Keratinocyte (primary cell): Measurements from ENCODE around the gene MUC5B. TPM values are rescaled to one million over a fixed set of nuclear protein-coding genes. Genes with fewer than 3 reads are reported as not detected.

Experiments used
- DNase-seq: peaks from one replicate; pipeline ENCODE4 v3.0.0-alpha.2; 2011; ENCODE audit warnings: low read depth, missing footprints, low spot score
- FAIRE-seq: peaks from 2 replicates; lab custom pipeline; 2011; peaks lifted over from hg19 to GRCh38; lab: Jason Lieb, UNC
- H2AFZ ChIP-seq: 2 replicates; pipeline ENCODE4 v1.6.0; 2012; ENCODE audit warnings: low read length, control low read depth, inconsistent platforms; ENCODE audit not compliant: control insufficient read depth
- H3K27ac ChIP-seq: 2 replicates; pipeline ENCODE4 v1.5.1; 2011; ENCODE audit warnings: low read length; ENCODE audit not compliant: control insufficient read depth, insufficient read depth
- H3K27me3 ChIP-seq: 3 replicates; pipeline ENCODE4 v1.6.0; 2011; ENCODE audit warnings: low read length; ENCODE audit not compliant: control insufficient read depth, insufficient read depth; ENCODE audit errors: extremely low read depth
- H3K36me3 ChIP-seq, 2 experiments: 2 replicates in 1 of 2; 3 replicates in 1 of 2; pipeline ENCODE4 v1.5.1; 2011; ENCODE audit warnings: low read length in 2 of 2, mild to moderate bottlenecking in 1 of 2; ENCODE audit not compliant: control insufficient read depth in 2 of 2, insufficient read depth in 2 of 2; ENCODE audit errors: extremely low read depth in 1 of 2
- H3K4me1 ChIP-seq: 3 replicates; pipeline ENCODE4 v1.5.1; 2011; ENCODE audit warnings: low read length; ENCODE audit not compliant: control insufficient read depth, insufficient read depth; ENCODE audit errors: extremely low read depth
- H3K4me2 ChIP-seq: 3 replicates; pipeline ENCODE4 v1.6.0; 2011; ENCODE audit warnings: low read depth, low read length; ENCODE audit not compliant: control insufficient read depth, insufficient read depth; ENCODE audit errors: extremely low read depth
- H3K4me3 ChIP-seq, 3 experiments: fragments of 200-600 bp in 1 of 3; sonication (generic) in 1 of 3; 2 replicates in 2 of 3; 3 replicates in 1 of 3; pipeline ENCODE4 v1.5.1; 2011 to 2016; ENCODE audit warnings: low read length in 3 of 3, mild to moderate bottlenecking in 3 of 3, control low read depth in 2 of 3, inconsistent platforms in 1 of 3, low read depth in 1 of 3, mixed read lengths in 1 of 3, mixed run types in 1 of 3, moderate library complexity in 1 of 3; ENCODE audit not compliant: control insufficient read depth in 2 of 3, insufficient read depth in 2 of 3; ENCODE audit errors: extremely low read depth in 1 of 3
- H3K79me2 ChIP-seq: 2 replicates; pipeline ENCODE4 v1.6.0; 2012; ENCODE audit warnings: low read length; ENCODE audit not compliant: control insufficient read depth, insufficient read depth
- H3K9ac ChIP-seq: 3 replicates; pipeline ENCODE4 v1.6.0; 2011; ENCODE audit warnings: low read length; ENCODE audit not compliant: control insufficient read depth, insufficient read depth; ENCODE audit errors: extremely low read depth
- H3K9me1 ChIP-seq: 3 replicates; pipeline ENCODE4 v1.6.0; 2011; ENCODE audit warnings: low read length; ENCODE audit not compliant: control insufficient read depth, insufficient read depth; ENCODE audit errors: extremely low read depth
- H3K9me3 ChIP-seq: 2 replicates; pipeline ENCODE4 v1.5.1; 2012; ENCODE audit warnings: low read depth, low read length; ENCODE audit not compliant: control insufficient read depth
- H4K20me1 ChIP-seq: 3 replicates; pipeline ENCODE4 v1.6.0; 2011; ENCODE audit warnings: low read length; ENCODE audit not compliant: control insufficient read depth, insufficient read depth; ENCODE audit errors: extremely low read depth
- CTCF ChIP-seq, 3 experiments: IDR thresholded peaks in 1 of 3; conservative IDR thresholded peaks in 1 of 3; optimal IDR thresholded peaks in 1 of 3; 2 replicates in 2 of 3; 3 replicates in 1 of 3; pipeline versions ENCODE3 to v1.5.1; 2011; ENCODE audit warnings: low read length in 3 of 3, mild to moderate bottlenecking in 3 of 3, moderate library complexity in 2 of 3, control low read depth in 1 of 3, inconsistent platforms in 1 of 3; ENCODE audit not compliant: insufficient read depth in 2 of 3; ENCODE audit errors: extremely low read depth in 1 of 3
- EZH2 ChIP-seq: IDR thresholded peaks from one replicate; pipeline ENCODE4 v1.6.1; 2012; ENCODE audit warnings: inconsistent platforms, mild to moderate bottlenecking, low read length, moderate library complexity
- dilution Hi-C: fragments of 300-500 bp; cut with MboI; formaldehyde crosslinking; loops from one replicate; pipeline ENCODE4 v1.7.0; 2020; ENCODE audit warnings: low sequenced_read_pairs; ENCODE audit not compliant: extremely low pct_ligation_motif_present
- polyA plus RNA-seq, 5 experiments: library from polyadenylated mRNA; depleted of rRNA in 3 of 5; stranded (reverse) in 3 of 5; stranded (forward) in 1 of 5; unstranded in 1 of 5; fragments of >200 nt; gene quantifications; 1 replicate in 1 of 5; 2 replicates in 3 of 5; 3 replicates in 1 of 5; pipeline versions ENCODE4 v1.2.1 to v1.2.3, GENCODE V29; 2011 to 2012; ENCODE audit warnings: missing spikeins in 2 of 5, low read depth in 1 of 5, low replicate concordance in 1 of 5

MUC5B gene
- polyA plus RNA-seq, 1 donor (not counting 4 experiments of a cell fraction or from before 2014, with no cell fraction given), result not detected

DNA sequence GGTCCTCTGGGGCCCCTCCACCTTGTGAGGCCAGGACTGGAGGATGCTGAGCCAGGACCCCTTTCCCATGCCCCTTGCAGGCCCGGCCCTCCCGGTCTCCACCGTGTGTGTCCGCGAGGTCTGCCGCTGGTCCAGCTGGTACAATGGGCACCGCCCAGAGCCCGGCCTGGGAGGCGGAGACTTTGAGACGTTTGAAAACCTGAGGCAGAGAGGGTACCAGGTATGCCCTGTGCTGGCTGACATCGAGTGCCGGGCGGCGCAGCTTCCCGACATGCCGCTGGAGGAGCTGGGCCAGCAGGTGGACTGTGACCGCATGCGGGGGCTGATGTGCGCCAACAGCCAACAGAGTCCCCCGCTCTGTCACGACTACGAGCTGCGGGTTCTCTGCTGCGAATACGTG is 17.9 kb downstream of the MUC5B start:
- Histone ChIP-seq H3K9ac (no peak overlapping the region), H3K27me3 (no peaks in the 10 kb centered on the region), H2AFZ (no peak overlapping the region), H4K20me1 (no peaks in the 10 kb centered on the region), H3K27ac (no peak overlapping the region), H3K9me3 (peaks cover 9% of the 10 kb centered on the region), H3K4me1 (no peaks in the 10 kb centered on the region), H3K4me2 (no peak overlapping the region), H3K4me3 (no peak overlapping the region), H3K36me3 (no peaks in the 10 kb centered on the region), H3K79me2 (no peaks in the 10 kb centered on the region), H3K9me1 (no peaks in the 10 kb centered on the region)
- dilution Hi-C loops, result no loop called here
- FAIRE-seq, result no peak
- TF ChIP-seq CTCF (optimal IDR thresholded peaks at IDR 0.05 in 1 of 3, IDR thresholded peaks at IDR 0.05 in 1 of 3, conservative IDR thresholded peaks at IDR 0.05 in 1 of 3; ENCODE audit: extremely low read depth in 1 of 3, insufficient read depth in 2 of 3, low read length in 3 of 3), result no peak
- DNase-seq, result no peak

DNA sequence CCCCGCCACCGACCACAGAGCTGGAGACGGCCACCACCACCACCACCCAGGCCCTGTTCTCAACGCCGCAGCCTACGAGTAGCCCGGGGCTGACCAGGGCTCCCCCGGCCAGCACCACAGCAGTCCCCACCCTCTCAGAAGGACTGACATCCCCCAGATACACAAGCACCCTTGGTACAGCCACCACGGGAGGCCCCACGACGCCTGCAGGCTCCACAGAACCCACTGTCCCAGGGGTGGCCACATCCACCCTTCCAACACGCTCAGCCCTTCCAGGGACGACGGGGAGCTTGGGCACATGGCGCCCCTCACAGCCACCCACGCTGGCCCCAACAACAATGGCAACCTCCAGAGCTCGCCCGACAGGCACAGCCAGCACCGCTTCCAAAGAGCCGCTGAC is 18.8 kb downstream of the MUC5B start:
- Histone ChIP-seq H4K20me1 (no peaks in the 10 kb centered on the region), H3K9me1 (no peaks in the 10 kb centered on the region), H2AFZ (no peak overlapping the region), H3K9ac (no peak overlapping the region), H3K4me1 (no peaks in the 10 kb centered on the region), H3K9me3 (peaks cover 14% of the 10 kb centered on the region), H3K4me2 (no peak overlapping the region), H3K4me3 (no peak overlapping the region), H3K36me3 (no peaks in the 10 kb centered on the region), H3K79me2 (no peaks in the 10 kb centered on the region), H3K27me3 (no peaks in the 10 kb centered on the region), H3K27ac (no peak overlapping the region)
- DNase-seq (no peak), FAIRE-seq (no peak)
- dilution Hi-C loops, result no loop called here
- TF ChIP-seq CTCF (optimal IDR thresholded peaks at IDR 0.05 in 1 of 3, IDR thresholded peaks at IDR 0.05 in 1 of 3, conservative IDR thresholded peaks at IDR 0.05 in 1 of 3; ENCODE audit: extremely low read depth in 1 of 3, insufficient read depth in 2 of 3, low read length in 3 of 3) (no peak), EZH2 (no peak)
